ENCODE results near the gene GRK5.
"Not testable (repeated sequence)": the region's sequence is repeated elsewhere in the genome, so short reads cannot be mapped to it uniquely, and the experiment has no call there.

Gene GRK5

GRCh38 chr10:119447823-119448546 is 240.6 kb downstream of the GRK5 start:
- DNase-seq = no peak

- DNase-seq = no peak
Observed at GRCh38 chr10:119448628-119449584, 241.5 kb downstream of the GRK5 start.

GRCh38 chr10:119449760-119450461 is 242.5 kb downstream of the GRK5 start:
- no peak for DNase-seq

GRCh38 chr10:119450606-119451299 is 243.4 kb downstream of the GRK5 start:
- no peak for DNase-seq

- DNase-seq = no peak
Observed at GRCh38 chr10:119451300-119451896, 244.0 kb downstream of the GRK5 start.

- no peak for DNase-seq
Observed at GRCh38 chr10:119452396-119452795, 245.0 kb downstream of the GRK5 start.

- no peak for DNase-seq
Observed at GRCh38 chr10:119453313-119453712, 245.9 kb downstream of the GRK5 start.

GRCh38 chr10:119454316-119454715 is 246.9 kb downstream of the GRK5 start:
- DNase-seq = no peak

GRCh38 chr10:119454990-119455389 is 247.6 kb downstream of the GRK5 start:
- DNase-seq = no peak

GRCh38 chr10:119455609-119456434 is 248.5 kb downstream of the GRK5 start:
- no peak for DNase-seq

GRCh38 chr10:119456435-119456810 is 249.1 kb downstream of the GRK5 start:
- DNase-seq = no peak

GRCh38 chr10:119457966-119458766 is 250.8 kb downstream of the GRK5 start:
- DNase-seq = no peak

- no peak for DNase-seq
Observed at GRCh38 chr10:119459681-119460340, 252.4 kb downstream of the GRK5 start.

GRCh38 chr10:119460369-119461195 is 253.2 kb downstream of the GRK5 start:
- DNase-seq = no peak

- no peak for DNase-seq
Observed at GRCh38 chr10:119461380-119461779, 254.0 kb downstream of the GRK5 start.

- no peak for DNase-seq
Observed at GRCh38 chr10:119461923-119462322, 254.6 kb downstream of the GRK5 start.

GRCh38 chr10:119462773-119463172 is 255.4 kb downstream of the GRK5 start:
- DNase-seq = no peak

- not testable (repeated sequence) for DNase-seq
Observed at GRCh38 chr10:119463195-119463594, 255.8 kb downstream of the GRK5 start.

- DNase-seq = no peak
Observed at GRCh38 chr10:119465085-119465484, 257.7 kb downstream of the GRK5 start.
